ENCODE data around the gene RUNX1. TPM values are rescaled to one million over a fixed set of nuclear protein-coding genes. Genes with fewer than 3 reads are reported as not detected.

RUNX1 gene
- total RNA-seq, 1 experiment from 2014 or later: 86.2 TPM

GRCh38 chr21:35081861-35082260 lies 32.8 kb upstream of the RUNX1 start:
- Mint-ChIP-seq H3K4me1 (ENCODE audit: insufficient read depth, unreplicated experiment) (peaks cover 30% of the 10 kb centered on the region), H3K4me3 (ENCODE audit: unreplicated experiment) (no peak overlapping the region)
- no TSS peak for BruUV-seq (replicated peaks)

GRCh38 chr21:35079181-35079580 lies 30.1 kb upstream of the RUNX1 start:
- no peak overlapping the region for H3K4me3 Mint-ChIP-seq (ENCODE audit: unreplicated experiment)
- no peak for DNase-seq (ENCODE audit: unreplicated experiment)
- peaks cover 6% of the 10 kb centered on the region for H3K4me1 Mint-ChIP-seq (ENCODE audit: insufficient read depth, unreplicated experiment)
- intact Hi-C loops (cut with micrococcal nuclease): no loop called here
- CTCF ChIA-PET: no interaction called here
- H3K36me3 Mint-ChIP-seq (ENCODE audit: insufficient read depth, unreplicated experiment): no peaks in the 10 kb centered on the region
- H3K27ac Mint-ChIP-seq (ENCODE audit: low read depth, unreplicated experiment): no peak overlapping the region
- H3K9me3 Mint-ChIP-seq (ENCODE audit: unreplicated experiment): peaks cover 14% of the 10 kb centered on the region
- TF ChIP-seq CTCF (IDR thresholded peaks at IDR 0.05; ENCODE audit: unreplicated experiment): no peak
- POLR2A ChIA-PET: no interaction called here
- BruUV-seq (replicated peaks): no TSS peak
- H3K27me3 Mint-ChIP-seq (ENCODE audit: insufficient read depth, unreplicated experiment): no peaks in the 10 kb centered on the region

More at GRCh38 chr21:35081861-35082260, 32.8 kb upstream of the RUNX1 start:
- peaks cover 13% of the 10 kb centered on the region for H3K9me3 Mint-ChIP-seq (ENCODE audit: unreplicated experiment)
- no peaks in the 10 kb centered on the region for H3K36me3 Mint-ChIP-seq (ENCODE audit: insufficient read depth, unreplicated experiment)
- H3K27ac Mint-ChIP-seq (ENCODE audit: low read depth, unreplicated experiment): no peak overlapping the region
- intact Hi-C loops (cut with micrococcal nuclease): no loop called here
- ChIA-PET CTCF (no interaction called here), POLR2A (no interaction called here)
- TF ChIP-seq CTCF (IDR thresholded peaks at IDR 0.05; ENCODE audit: unreplicated experiment): no peak
- no peak for DNase-seq (ENCODE audit: unreplicated experiment)
- H3K27me3 Mint-ChIP-seq (ENCODE audit: insufficient read depth, unreplicated experiment): no peaks in the 10 kb centered on the region

GRCh38 chr21:35077975-35078374 lies 28.9 kb upstream of the RUNX1 start:
- BruUV-seq (replicated peaks): no TSS peak
- Mint-ChIP-seq H3K4me3 (ENCODE audit: unreplicated experiment) (no peak overlapping the region), H3K27me3 (ENCODE audit: insufficient read depth, unreplicated experiment) (no peaks in the 10 kb centered on the region), H3K4me1 (ENCODE audit: insufficient read depth, unreplicated experiment) (peaks cover 6% of the 10 kb centered on the region), H3K9me3 (ENCODE audit: unreplicated experiment) (peaks cover 18% of the 10 kb centered on the region), H3K36me3 (ENCODE audit: insufficient read depth, unreplicated experiment) (no peaks in the 10 kb centered on the region), H3K27ac (ENCODE audit: low read depth, unreplicated experiment) (no peak overlapping the region)
- DNase-seq (ENCODE audit: unreplicated experiment): no peak
- ChIA-PET POLR2A (interaction anchor here (0.6 kb wide), 1 partner anchor 1184 kb away, joined by 4 read pairs; no protein-coding TSS in a partner anchor), CTCF (no interaction called here)
- no peak for TF ChIP-seq CTCF (IDR thresholded peaks at IDR 0.05; ENCODE audit: unreplicated experiment)
- intact Hi-C loops (cut with micrococcal nuclease): no loop called here

- POLR2A ChIA-PET: no interaction called here
- Mint-ChIP-seq H3K4me1 (ENCODE audit: insufficient read depth, unreplicated experiment) (peaks cover 6% of the 10 kb centered on the region), H3K27me3 (ENCODE audit: insufficient read depth, unreplicated experiment) (no peaks in the 10 kb centered on the region), H3K27ac (ENCODE audit: low read depth, unreplicated experiment) (no peak overlapping the region), H3K36me3 (ENCODE audit: insufficient read depth, unreplicated experiment) (no peaks in the 10 kb centered on the region), H3K9me3 (ENCODE audit: unreplicated experiment) (peaks cover 13% of the 10 kb centered on the region), H3K4me3 (ENCODE audit: unreplicated experiment) (no peak overlapping the region)
- TF ChIP-seq CTCF (IDR thresholded peaks at IDR 0.05; ENCODE audit: unreplicated experiment): no peak
- no peak for DNase-seq (ENCODE audit: unreplicated experiment)
- intact Hi-C loops (cut with micrococcal nuclease): no loop called here
- BruUV-seq (replicated peaks): no TSS peak
- CTCF ChIA-PET: no interaction called here
Measured at GRCh38 chr21:35077466-35077865, 28.4 kb upstream of the RUNX1 start.
